Measurements from ENCODE around the gene FAAP100.

GRCh38 chr17:81543756-81544155 is 8.4 kb downstream of the FAAP100 start:
- no peak for TF ChIP-seq GATA2 (IDR thresholded peaks at IDR 0.05; ENCODE audit: low read depth, low read length)
- TF ChIP-seq GATA3 (IDR thresholded peaks at IDR 0.05; ENCODE audit: low read depth, low read length) = no peak
